Measurements from ENCODE around the gene NAA10. TPM values are rescaled to one million over a fixed set of nuclear protein-coding genes. Genes with fewer than 3 reads are reported as not detected.

The NAA10 gene
- polyA plus RNA-seq, 2 of the 4 experiments (the other 2 are of a cell fraction), result 63.5 to 230 TPM

- TF ChIP-seq KDM5A (IDR thresholded peaks at IDR 0.05) (no peak), HOXB5 (CRISPR knock-in tag; IDR thresholded peaks at IDR 0.05) (0 out of 2 replicates have a peak, but pooled peaks have one; percentile 2)
- FAIRE-seq (peak; percentile 97), ATAC-seq (no peak), DNase-seq (ENCODE audit: low read depth in 1 of 2, low spot score in 1 of 2) (no peak)
- Histone ChIP-seq H3K4me3 (peak overlapping the region; percentile 100), H3K4me1 (peaks cover 28% of the 10 kb centered on the region), H3K27ac (peak overlapping the region; percentile 99 to 100), H3K4me2 (peak overlapping the region; percentile 81), H3K9me3 (no peaks in the 10 kb centered on the region)
- ChIA-PET CTCF (interaction anchor here (1.0 to 1.4 kb wide), 3 partner anchors 10 to 45 kb away, joined by 3 read pairs; no protein-coding TSS in a partner anchor), POLR2A (no interaction called here)
- WGBS (ENCODE audit: missing lambda C conversion rate), result 49% methylated on average over 17 of the region's 20 CpGs
Measured at GRCh38 chrX:153973127-153974002, 38.5 kb upstream of the NAA10 start.

GRCh38 chrX:153972368-153973126 lies 37.7 kb upstream of the NAA10 start, which contains the start of gene TMEM187:
Gene TMEM187 (plus strand): TSS chrX:153972754. CDS start chrX:153982063, 9,309 bp downstream.
- H3K27ac ChIP-seq, result peak within 1 kb of the TSS; percentile 99 to 100
- ATAC-seq (peak; percentile 36 to 55), FAIRE-seq (no peak), DNase-seq (ENCODE audit: low read depth in 1 of 2, low spot score in 1 of 2) (peak; percentile 89 to 94)
- POLR2A ChIA-PET, result interaction anchor here (1.4 kb wide), 1 partner anchor 9 kb away, joined by 5 read pairs; no protein-coding TSS in a partner anchor
- H3K4me3 ChIP-seq, result peak within 1 kb of the TSS; percentile 100
- CTCF ChIA-PET, result interaction anchor here (1.4 to 2.0 kb wide), 3 partner anchors 9 to 26 kb away, joined by 3 to 8 read pairs (median 5); no protein-coding TSS in a partner anchor
- WGBS (ENCODE audit: missing lambda C conversion rate), result 0% methylated on average over 2 of the region's 103 CpGs
- peak within 1 kb of the TSS; percentile 81 for H3K4me2 ChIP-seq
- H3K4me1 ChIP-seq, result peaks cover 35% of the 10 kb centered on the region
- H3K9me3 ChIP-seq, result no peaks in the 10 kb centered on the region
- no peak for TF ChIP-seq FOSL2 (IDR thresholded peaks at IDR 0.05)
- TF ChIP-seq FOSL2 (CRISPR knock-in tag; IDR thresholded peaks at IDR 0.05), result no peak
- TF ChIP-seq TP53 (CRISPR knock-in tag; IDR thresholded peaks at IDR 0.05), result no peak
- no peak for TF ChIP-seq FOXS1 (CRISPR knock-in tag; IDR thresholded peaks at IDR 0.05)
- no peak for TF ChIP-seq KDM5A (IDR thresholded peaks at IDR 0.05)
- TF ChIP-seq E2F6 (IDR thresholded peaks at IDR 0.05; ENCODE audit: borderline replicate concordance, low read depth), result peak; percentile 23; the same call in 1 of the 2 replicates
- no peak for TF ChIP-seq CHD2 (IDR thresholded peaks at IDR 0.05; ENCODE audit: low read length, partially characterized antibody)
- TF ChIP-seq NPAS2 (CRISPR knock-in tag; IDR thresholded peaks at IDR 0.05; ENCODE audit: borderline replicate concordance), result no peak
- TF ChIP-seq PHF8 (IDR thresholded peaks at IDR 0.05; ENCODE audit: borderline replicate concordance, low read depth), result no peak
- no peak for TF ChIP-seq REST (IDR thresholded peaks at IDR 0.05)
- TF ChIP-seq TFCP2L1 (CRISPR knock-in tag; IDR thresholded peaks at IDR 0.05), result no peak
- TF ChIP-seq GATA3 (IDR thresholded peaks at IDR 0.05; ENCODE audit: borderline replicate concordance), result no peak
- TF ChIP-seq CHD4 (IDR thresholded peaks at IDR 0.05; ENCODE audit: borderline replicate concordance), result no peak
- TF ChIP-seq BHLHE40 (IDR thresholded peaks at IDR 0.05; ENCODE audit: low read depth, low read length), result no peak
- 0 out of 2 replicates have a peak, but pooled peaks have one; percentile 19 for TF ChIP-seq HOXB13 (CRISPR knock-in tag; IDR thresholded peaks at IDR 0.05; ENCODE audit: low read depth)
- no peak for TF ChIP-seq RFX5 (IDR thresholded peaks at IDR 0.05)
- no peak for TF ChIP-seq CTCF (IDR thresholded peaks at IDR 0.05)
- TF ChIP-seq BCL3 (IDR thresholded peaks at IDR 0.05), result no peak
- no peak for TF ChIP-seq RCOR1 (IDR thresholded peaks at IDR 0.05; ENCODE audit: low read depth, low read length)
- TF ChIP-seq MYC (IDR thresholded peaks at IDR 0.05; ENCODE audit: borderline replicate concordance, low read length), result no peak; the same call in 1 of the 2 replicates
- peak; percentile 66; the same call in 1 of the 2 replicates for TF ChIP-seq HOXB5 (CRISPR knock-in tag; IDR thresholded peaks at IDR 0.05)
- TF ChIP-seq HEYL (CRISPR knock-in tag; IDR thresholded peaks at IDR 0.05), result no peak
- TF ChIP-seq JUN (IDR thresholded peaks at IDR 0.05), result peak in 1 of 2 experiments; percentile 32; a peak in 1 of 5 replicates
- no peak for TF ChIP-seq ELK1 (IDR thresholded peaks at IDR 0.05; ENCODE audit: low read depth, low read length)
- TF ChIP-seq RNF2 (IDR thresholded peaks at IDR 0.05; ENCODE audit: borderline replicate concordance, low read depth), result no peak

Data from A549 (cell line).